Effector CD4-positive, alpha-beta T cell (primary cell): Measurements from ENCODE around the gene MGRN1.

Source experiments
- DNase-seq: peaks from one replicate; pipeline ENCODE4 v3.0.0-alpha.2; 2020

Gene MGRN1

DNA sequence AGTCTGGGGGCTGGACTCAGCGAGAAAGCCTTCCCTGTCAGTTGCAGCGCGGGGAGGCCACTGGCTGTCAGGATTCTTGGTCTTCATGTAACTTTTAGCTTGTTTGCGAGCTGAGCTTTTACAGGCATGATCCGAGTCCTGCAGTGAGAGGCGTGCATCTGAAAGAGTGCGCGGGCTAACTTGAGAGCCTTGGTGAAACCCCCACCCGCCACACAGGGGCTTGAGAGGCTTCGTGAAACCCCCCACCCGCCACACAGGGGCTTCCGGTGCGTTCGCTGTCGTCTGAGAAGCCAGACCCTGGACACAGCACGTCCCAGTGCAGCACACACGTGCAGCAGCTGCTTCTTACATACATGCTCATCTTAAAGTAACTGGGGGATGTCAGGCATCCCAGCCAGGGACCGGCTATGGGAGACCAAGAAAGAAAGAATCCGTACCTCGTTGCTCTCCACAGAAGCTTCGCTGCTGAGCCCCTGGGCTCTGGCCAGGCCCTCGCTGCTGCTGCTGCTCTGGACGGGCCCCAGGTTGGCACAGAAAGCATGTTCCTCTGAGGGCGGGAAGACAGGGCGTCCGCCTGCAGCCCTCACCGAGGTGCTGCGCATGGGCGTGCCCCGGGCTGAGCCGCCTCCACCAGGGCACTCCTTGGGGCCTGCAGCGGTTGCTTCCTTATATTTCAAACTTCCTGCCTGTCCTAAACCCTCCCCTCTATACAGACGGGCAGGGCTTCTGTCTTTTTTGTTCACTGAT is 76.5 kb downstream of the MGRN1 start:
- DNase-seq, result no peak

DNA sequence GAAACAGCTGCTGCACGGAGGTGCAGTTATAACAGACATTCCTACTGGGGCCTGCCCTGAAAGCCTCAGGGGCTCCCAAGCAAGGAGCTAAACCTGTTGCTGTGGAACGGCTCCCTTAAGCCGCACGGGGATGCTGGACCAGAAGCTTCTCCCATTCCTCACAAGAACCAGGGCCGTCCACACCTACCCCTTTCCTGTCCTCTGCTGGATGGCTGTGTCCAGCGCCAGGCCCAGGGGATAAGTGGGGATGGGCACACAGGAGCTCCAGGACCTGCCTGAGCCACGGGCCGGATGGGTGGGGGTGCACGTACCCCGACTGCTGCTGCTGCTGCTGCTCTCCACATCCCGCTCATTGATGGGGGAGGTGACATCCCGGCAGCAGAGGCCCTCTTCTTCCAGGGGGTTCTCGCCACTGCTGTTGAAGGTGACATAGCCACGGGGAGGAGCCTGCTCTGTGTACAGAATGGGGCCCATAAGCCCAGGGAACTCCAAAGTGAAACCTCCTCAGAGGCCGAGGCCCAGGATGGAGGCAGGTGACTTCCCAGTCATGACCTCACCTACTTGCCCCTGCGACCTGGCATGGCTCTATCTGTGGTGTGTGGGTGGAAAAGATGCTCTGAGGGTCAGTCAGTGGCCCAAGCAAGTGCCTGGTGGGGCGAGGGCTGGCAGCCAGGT is 77.3 kb downstream of the MGRN1 start:
- no peak for DNase-seq

DNA sequence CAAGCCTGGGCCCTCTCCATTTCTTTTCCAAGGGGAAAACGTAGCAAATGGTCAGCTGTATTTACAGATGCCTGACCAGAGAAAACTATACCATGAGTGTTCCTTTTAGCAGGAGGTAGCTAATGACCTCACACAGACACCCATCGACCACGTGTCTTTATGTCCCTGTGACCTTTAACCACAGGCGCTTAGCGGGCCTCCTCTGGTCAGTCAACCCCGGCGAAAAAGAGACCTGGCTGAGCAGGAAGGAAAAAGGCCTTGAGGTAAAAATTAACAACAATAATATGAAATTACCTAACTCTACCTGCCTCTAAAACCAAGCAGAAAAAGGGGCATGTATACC is 77.8 kb downstream of the MGRN1 start:
- DNase-seq, result no peak

DNA sequence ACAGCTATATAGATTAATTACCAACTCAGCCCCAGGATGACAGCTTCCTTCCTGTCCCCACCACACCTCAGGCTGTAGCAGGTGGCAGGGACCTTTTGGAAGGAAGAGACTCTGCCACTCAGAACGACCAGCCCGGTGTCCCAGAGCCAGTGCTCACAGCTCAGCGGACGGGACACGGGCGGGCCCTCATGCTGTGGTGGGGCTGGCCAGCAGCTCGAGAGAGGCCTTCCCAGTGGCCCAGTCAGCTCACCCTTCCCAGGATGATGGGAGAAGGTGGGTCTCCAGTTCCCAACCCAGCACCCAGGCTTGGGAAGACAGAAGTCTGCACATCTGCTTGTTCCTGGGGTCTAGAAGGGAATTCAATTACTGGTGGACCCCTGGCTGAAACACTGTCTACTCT is 79.3 kb downstream of the MGRN1 start:
- DNase-seq, result no peak

DNA sequence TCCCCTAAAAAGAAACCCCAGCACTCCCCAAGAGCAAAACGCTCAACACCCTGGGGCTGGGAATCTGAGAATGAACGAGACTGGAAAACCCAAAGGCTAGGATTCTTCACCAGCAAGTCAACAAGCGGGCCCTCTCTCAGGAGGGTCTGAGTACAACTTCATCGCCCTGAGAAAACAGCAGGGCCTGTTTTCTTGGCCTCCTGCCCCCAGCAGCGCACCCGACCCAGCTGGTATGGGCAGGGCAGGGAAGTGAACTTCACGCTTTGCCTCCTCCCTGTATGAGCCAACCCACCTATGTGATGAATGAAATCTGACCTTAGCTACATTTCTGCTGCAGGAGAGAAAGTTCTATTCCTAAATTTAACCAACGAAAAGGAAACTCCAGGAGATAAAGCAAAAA is 79.9 kb downstream of the MGRN1 start:
- no peak for DNase-seq

DNA sequence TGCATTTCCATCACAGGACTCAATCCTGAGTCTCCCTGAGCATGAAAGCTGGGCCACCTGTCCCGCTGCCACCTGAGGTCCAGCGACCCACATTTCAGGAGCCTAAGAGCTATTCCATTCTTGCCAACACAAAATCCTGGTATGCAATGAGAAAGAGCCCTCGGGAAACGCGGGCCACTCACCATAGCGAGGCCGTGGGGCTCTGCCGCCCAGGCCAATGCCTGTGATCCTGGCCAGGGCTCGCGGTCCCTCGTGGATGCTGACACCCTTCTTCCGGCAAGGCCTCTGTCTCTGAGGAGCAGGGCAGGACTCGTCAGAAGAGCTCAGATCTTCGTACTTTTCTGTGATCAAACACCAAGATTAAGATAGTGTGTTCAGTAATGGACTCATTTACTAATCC is 80.3 kb downstream of the MGRN1 start:
- DNase-seq, result no peak

DNA sequence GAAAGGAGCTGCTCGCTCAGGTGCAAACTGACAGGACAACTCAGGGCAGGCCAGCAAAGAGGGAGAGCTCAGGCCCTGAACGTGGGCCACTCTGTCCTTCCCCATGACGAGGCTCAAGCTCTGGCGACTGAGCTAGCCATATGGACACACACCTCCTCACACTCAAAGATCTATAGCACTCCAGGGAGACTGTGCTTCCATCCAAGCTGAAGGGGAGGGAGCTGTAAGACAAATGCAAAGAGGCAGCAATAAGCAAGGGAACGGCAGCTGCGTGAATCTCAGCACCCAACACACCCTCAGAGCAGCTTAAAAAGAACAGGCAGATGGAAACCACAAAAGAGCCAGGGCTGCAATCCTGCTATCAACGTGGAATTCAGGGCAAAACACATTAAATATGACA is 82.2 kb downstream of the MGRN1 start:
- DNase-seq, result no peak

DNA sequence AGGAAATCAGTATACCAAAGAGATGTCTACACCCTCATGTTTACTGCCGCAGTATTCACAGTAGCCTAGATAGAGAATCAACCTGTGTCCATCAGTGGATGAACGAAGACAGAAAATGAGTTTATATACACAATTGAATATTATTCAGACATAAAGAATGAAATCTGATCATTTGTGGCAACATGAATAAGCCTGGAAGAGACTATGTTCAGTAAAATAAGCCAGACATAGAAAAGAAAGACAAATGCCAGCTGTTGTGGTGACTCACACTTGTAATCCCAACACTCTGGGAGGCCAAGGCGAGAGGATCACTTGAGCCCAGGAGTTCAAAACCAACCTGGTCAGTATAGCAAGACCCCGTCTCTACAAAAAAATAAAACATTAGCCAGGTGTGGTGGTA is 84.9 kb downstream of the MGRN1 start:
- no peak for DNase-seq

DNA sequence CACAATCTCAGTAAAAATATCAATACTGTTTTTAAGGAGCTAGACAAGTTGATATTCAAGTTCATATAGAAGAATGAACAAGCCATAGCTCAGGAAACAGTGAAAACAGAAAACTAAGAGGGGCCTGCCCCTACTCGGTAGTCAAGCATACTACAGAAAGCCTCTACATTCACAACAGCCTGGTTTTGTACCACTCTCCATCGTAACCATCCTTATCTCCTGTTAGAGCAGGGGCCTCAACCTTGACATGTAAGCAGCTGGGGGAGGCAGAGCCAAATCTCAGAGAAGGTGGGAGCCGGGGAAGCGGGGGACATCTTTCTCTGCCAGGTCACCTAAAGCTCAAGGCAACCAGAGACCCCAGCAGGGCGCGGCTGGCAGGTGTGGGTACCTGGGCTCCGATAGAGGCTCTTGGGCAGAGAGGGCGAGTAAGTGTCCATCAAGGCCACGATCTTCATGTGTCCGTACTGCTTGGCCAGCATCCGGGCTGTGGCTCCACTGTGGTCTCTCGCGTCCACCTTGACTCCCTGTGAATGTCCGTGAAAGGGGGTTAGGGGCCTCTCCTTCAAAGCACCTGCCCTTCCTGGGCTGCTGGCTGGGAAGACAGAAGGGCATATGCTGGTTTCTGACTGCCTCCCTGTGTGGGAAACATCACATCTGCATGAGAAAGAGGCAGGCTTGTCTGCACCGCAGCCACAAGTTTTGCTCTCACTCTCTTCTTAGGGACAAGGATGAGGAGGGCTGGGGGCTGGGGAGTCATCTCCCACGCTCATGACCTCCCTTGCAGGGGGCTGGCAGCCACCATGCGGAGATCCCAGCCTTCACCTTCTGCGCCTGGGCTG is 89.3 kb downstream of the MGRN1 start:
- no peak for DNase-seq

DNA sequence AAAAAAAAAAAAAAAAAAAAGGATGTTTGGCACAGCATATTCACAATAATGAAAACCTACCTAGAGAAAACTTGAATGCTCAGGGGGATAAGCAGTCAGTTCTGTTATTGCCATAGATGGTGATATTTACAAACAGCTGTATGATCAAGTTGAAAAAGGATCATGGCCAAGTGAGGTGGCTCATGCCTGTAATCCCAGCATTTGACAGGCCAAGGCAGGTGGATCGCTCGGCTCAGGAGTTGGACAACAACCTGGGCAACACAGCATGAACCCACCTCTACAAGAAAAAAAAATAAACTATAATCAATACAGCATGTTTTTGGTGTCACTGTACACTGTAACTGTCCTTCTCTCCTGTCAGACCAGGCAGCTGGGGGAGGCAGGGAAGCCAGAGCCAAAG is 90.4 kb downstream of the MGRN1 start:
- DNase-seq, result no peak

DNA sequence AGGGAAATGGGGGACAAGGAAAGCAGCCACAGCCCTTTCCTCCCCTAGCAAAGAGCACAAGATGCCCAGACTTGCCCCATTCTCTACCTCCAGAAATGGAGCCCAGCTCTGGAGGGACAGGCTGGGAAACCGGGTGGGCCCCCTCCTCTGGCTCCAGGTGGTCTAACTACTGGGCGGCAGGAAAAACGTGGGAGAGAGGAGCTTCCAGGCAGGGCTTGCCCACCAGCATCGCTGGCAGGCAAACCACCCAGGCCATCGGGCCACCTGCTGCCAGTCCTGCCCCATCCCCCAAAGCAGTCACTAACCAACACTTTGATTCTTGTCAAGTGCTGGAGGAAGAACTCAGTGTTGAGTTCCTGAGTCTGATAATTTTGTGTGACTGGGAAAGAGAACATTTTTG is 93.8 kb downstream of the MGRN1 start:
- no peak for DNase-seq

DNA sequence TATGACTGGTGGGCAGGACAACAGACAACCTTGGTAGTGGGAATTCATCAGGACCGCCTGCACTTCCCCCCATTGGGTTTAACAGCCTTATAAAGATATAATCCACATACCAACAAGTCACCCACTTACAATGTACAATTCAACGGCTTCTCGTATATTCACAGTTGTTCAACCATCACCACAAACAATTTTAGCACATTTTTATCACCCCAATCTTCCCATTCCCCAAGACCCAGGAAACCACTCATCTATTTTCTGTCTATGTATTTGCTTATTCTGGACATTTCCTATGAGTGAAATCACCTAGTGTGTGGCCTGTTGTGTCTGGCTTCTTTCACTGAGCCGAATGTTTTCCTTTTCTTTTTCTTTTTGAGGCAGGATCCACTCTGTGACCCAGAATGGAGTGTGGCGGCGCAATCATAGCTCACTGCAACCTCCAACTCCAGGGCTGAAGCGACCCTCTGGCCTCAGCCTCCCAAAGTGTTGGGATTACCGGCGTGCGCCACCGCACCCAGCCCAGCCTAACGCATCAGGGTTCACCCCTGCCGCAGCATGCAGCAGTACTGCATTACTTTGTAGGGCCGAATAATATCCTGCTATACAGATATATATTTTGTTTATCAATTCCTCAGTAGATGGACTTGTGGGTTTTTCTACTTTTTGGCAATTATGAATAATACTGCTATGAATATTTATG is 98.6 kb downstream of the MGRN1 start:
- DNase-seq, result no peak

DNA sequence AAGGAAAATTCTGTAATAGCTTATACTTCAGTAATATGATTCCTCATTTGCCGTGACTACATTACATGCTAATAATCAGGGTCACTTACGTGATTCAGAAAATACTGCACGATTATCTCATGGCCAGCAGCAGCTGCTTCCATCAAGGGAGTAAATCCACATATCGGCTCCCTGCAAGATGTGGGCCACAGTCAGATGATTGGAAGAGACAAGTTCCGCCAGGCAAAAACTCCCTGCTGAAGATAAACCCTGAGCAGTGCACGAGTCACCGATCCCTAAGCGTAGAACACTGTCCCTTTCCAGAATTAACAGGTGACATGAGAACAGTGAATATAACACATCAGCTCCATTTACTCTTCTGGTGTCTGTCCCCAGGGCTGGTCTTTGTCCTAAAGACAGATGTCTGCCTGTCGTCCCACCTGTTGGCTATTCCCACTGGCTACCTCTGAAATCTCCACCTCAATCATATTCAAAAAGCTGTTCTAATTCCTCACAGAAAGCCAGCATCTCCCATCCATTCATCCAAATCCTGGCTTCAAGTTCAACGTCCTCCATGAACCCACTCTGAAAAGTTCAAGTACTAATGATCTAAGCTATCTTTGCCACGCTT is 100.1 kb downstream of the MGRN1 start:
- DNase-seq, result no peak

DNA sequence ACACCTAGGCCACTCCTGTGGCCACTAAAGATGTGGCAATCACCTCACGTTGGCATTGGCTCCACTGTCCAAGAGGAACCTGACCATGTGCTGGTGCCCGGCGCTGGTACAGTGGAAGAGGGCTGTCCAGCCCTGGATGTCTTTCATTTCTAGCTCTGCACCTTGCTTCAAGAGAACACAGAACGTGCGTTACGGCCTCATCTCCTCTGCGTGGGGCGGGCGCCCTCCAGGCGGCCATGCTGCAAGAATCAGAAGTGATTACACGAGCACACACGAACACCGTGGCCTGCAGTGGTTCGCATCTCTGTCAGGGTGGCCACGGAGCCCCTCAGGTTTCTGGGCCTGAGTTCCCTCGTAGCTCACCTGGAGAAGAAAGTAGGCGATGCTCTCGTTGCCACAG is 102.0 kb downstream of the MGRN1 start:
- no peak for DNase-seq

DNA sequence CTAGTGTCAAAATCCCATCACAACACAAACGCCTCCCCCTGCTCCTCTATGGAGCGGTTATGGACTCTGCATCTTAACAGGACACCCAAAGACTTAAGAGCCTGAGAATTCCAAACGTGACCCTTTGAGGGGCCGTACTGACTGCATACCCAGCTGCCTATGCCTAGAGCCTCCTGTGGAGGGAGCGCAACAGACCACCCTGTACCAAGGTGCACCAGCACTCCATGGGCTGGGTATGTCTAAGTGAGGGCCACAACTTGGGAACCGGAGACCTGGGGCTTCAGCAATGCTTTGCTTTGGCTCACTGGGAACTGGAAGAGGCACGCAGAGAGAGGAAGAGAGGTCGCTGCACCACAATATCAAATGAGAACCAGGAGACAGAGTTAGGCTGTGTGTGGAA is 104.0 kb downstream of the MGRN1 start:
- DNase-seq, result no peak

DNA sequence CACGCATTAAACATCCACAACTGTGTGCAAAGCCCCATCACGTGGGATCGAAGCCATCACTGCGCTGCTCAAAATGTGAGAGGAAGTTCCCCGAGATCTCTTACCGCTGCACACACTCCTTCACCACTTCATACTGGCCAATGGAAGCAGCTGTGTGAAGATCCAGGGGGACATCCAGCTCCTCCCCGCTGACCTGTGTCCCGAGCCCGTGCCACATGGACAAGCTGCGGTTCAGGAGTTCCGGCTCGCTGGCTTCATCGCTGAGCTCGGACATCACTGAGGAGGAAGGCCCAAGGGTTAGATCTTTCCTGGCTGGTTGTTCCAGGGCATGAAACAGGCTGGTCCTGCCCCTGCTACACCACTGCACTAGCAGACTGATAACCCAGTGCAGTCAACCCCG is 105.2 kb downstream of the MGRN1 start:
- no peak for DNase-seq

DNA sequence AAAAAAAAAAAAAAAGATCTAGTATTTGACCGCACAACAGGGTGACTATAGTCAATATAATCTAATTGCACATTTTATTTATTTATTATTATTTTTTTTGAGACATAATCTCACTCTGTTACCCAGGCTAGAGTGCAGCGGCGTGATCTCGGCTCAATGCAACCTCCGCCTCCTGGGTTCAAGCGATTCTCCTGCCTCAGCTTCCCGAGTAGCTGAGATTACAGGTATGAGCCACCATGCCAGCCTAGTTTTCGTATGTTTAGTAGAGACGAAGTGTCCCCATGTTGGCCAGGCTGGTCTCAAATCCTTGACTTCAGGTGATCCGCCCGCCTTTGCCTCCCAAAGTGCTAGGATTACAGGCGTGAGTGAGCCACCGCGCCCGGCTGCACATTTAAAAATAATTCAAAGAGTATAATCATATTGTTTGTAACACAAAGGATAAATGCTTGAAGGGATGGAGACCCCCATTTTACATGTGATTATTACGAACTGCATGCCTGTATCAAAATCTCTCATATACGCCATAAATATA is 108.7 kb downstream of the MGRN1 start:
- DNase-seq, result no peak

DNA sequence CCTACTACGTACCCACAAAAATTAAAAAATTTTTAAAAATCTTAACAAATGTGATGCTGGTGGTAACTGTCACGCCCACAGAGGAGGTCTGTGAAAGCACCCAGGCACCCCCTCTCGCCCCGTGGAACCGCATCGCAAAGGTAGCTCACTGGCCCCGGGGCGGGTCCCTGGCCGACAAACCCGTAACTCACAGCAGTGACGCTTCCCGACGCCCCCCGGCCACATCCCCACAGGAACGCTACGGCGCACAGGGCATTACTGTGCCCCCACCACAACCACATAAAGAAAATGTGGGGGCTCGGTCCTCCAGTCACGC is 109.1 kb downstream of the MGRN1 start:
- DNase-seq, result no peak

DNA sequence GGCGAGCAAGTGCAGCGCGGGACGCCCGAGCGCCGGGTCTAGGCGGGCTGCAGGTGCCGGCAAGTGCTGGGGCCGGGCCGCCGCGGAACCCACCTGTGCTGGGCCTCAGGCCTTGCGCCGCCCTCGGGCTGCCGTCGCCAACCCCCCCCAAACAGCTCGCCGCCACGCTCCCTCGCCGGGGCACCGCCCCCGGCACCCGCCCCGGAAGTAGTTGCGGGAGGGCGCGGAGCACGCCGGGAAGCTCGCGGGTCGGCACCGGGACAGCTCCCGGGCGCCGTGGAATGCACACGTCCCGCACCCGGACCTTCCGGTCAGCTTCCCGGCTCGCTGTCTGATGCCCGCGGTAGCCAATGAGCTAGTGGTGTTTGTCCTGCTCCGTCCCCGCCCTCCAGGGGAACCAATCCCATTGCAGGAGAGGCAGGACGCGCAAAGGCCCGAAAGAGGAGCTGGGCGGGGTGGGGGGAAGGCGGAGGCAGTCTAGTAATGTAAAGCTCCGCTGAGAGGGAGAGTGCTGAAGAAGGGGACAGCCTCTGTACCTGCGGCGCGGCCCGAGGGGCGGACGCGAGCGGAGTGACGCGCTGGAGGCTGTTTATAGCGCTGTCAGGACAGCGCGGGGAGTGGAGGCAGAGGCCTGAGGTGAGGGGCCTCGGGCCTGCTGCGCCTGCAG is 109.6 kb downstream of the MGRN1 start, which contains the start of the genes ANKS3 and DNAAF8:
TSS of gene ANKS3 (minus strand) at position 209 of the 667 bp plus-strand sequence. CDS start 4,122 bp downstream, outside the sequence.
TSS of gene DNAAF8 (plus strand) at position 475 of the 667 bp plus-strand sequence. CDS start 1,978 bp downstream, outside the sequence.
- DNase-seq, result peak; percentile 75

DNA sequence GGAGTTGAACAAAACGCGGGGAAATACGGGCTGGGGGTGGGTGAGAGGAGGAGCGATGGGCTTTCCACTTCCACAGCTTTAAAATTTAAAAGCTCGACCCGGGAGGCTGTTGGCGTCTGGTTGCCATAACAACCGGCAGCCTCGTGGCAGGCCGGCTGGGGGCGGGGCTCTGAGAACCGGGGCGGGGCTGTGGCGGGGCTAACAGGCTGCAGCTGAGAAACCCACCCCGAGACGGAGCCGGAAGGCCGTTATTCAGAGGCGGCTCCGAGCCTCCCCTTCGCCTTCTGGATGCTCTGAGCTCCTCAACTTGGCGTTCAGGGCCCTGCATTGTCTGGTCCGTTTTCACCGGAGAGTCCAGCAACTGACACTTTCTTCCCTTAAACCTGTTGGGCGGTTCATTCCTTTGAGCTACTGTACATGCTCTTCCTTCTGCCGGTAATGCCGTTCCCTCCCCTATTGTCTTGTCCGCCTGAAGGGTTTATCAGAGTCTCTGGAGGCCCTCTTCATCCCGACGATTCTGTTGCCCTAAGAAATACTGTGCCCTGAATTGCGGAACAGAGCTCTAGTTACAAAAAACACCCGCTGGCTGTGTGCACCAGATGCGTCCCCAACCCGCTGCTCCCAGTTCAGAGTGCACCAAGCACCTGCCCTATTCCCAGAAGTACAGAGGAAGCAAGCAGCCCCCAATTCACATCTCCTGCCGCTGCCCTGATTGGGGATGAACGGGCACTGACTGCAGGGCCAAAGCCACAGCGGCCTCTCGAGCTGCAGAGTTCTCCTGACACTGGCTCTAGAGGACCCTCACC is 110.3 kb downstream of the MGRN1 start:
- DNase-seq, result peak; percentile 93

DNA sequence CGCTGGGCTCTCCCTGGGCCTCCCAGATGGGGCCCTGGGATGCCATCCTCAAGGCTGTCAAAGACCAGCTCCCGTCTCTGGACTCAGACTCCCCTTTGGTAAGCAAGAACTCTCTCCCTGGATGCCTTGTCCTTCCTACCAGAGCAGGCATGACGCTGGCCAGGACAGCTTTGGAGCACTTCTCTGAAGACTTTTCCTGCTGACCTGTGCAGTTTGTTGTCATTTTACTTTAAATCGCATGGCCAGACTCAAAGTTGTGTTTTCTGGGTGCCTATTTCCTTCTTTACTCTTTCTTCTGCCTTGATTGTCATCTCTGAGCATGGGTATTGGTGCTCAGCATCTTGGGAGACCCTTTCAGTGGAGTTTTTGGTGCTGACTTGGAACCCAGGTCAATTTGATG is 111.9 kb downstream of the MGRN1 start:
- no peak for DNase-seq
